Breast epithelium (tissue), 4 donors: ENCODE data around the gene C19orf73. TPM values are rescaled to one million over a fixed set of nuclear protein-coding genes. Genes with fewer than 3 reads are reported as not detected.

Experiments
- DNase-seq, 2 donors: peaks; one replicate each; pipeline ENCODE4 v3.0.0-alpha.2; 2019; ENCODE audit warnings: low spot score in 2 of 2
- H3K27ac ChIP-seq, 2 donors: fragments of 200-600 bp; sonication (generic) in 1 of 2; one replicate each; pipeline ENCODE4 v1.5.1; 2016 to 2019; ENCODE audit warnings: mild to moderate bottlenecking in 1 of 2
- H3K27me3 ChIP-seq, 2 donors: fragments of 200-600 bp; sonication (generic) in 1 of 2; one replicate each; pipeline versions ENCODE4 v1.5.1 to v1.6.0; 2017 to 2019; ENCODE audit warnings: control low read depth in 1 of 2, mild to moderate bottlenecking in 1 of 2
- H3K36me3 ChIP-seq: fragments of 200-600 bp; one replicate; pipeline ENCODE4 v1.5.1; 2019
- H3K4me1 ChIP-seq, 2 donors: fragments of 200-600 bp; sonication (generic); one replicate each; pipeline ENCODE4 v1.5.1; 2016 to 2019; ENCODE audit warnings: control low read depth in 1 of 2
- H3K4me3 ChIP-seq, 3 donors: fragments of 200-600 bp; sonication (generic); 1 replicate in 2 of 3; 2 replicates in 1 of 3; pipeline ENCODE4 v1.5.1; 2016 to 2019; ENCODE audit warnings: mild to moderate bottlenecking in 3 of 3, moderate library complexity in 2 of 3
- H3K9me3 ChIP-seq, 2 donors: fragments of 200-600 bp; sonication (generic) in 1 of 2; one replicate each; pipeline ENCODE4 v1.5.1; 2016 to 2019; ENCODE audit warnings: control low read depth in 1 of 2
- POLR2A ChIP-seq: fragments of 450-650 bp; IDR thresholded peaks from one replicate; pipeline ENCODE4 v1.6.1; 2016; ENCODE audit warnings: antibody characterized with exemption, mild to moderate bottlenecking, moderate library complexity
- POLR2AphosphoS5 ChIP-seq, 3 donors: sonication (generic); formaldehyde crosslinking; IDR thresholded peaks; one replicate each; pipeline ENCODE4 v1.6.1; 2017; ENCODE audit warnings: antibody characterized with exemption in 3 of 3
- intact Hi-C: fragments of 100-400 bp; cut with DNase I; formaldehyde crosslinking; loops from one replicate; pipeline ENCODE4 v1.15.1; 2023; ENCODE audit warnings: low total_unique reads
- total RNA-seq, 3 donors: library from RNA; depleted of rRNA; stranded (reverse); fragments of >200 nt; gene quantifications; one replicate each; pipeline ENCODE4 v1.1.0, GENCODE V29; 2016
- TF ChIP-seq, protein P1 (sequence below), 3 donors: fragments of 450-650 bp; IDR thresholded peaks; one replicate each; pipeline ENCODE4 v1.5.1; 2016 to 2017; ENCODE audit warnings: antibody characterized with exemption in 3 of 3, mild to moderate bottlenecking in 3 of 3, moderate library complexity in 3 of 3

Gene C19orf73
- total RNA-seq, 3 donors from 2014 or later: 3.8 to 5.7 (median 4.6) TPM

DNA sequence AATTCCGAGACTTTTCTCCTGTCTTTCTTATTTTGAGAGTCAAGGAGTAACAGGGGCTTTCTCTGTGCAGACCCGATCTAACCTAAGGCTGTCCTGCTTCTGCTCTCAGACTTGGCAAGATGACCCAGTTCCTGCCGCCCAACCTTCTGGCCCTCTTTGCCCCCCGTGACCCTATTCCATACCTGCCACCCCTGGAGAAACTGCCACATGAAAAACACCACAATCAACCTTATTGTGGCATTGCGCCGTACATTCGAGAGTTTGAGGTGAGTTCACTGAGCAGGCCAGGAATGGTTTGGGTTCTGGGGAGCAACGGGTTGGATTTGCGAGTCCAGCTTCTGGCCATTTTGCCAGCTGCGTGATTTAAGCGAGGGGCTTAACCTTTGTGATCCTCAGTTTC lies 32.6 kb downstream of the C19orf73 start:
- Histone ChIP-seq H3K27ac (peak overlapping the region in 1 of 2 donors; percentile 89), H3K36me3 (no peaks in the 10 kb centered on the region), H3K9me3 (no peaks in the 10 kb centered on the region), H3K4me1 (peaks cover 7 to 9% of the 10 kb centered on the region in 2 donors), H3K27me3 (no peaks in the 10 kb centered on the region), H3K4me3 (peak overlapping the region; percentile 86 to 94 (median 88))
- no peak for TF ChIP-seq POLR2A
- TF ChIP-seq, protein P1, sequence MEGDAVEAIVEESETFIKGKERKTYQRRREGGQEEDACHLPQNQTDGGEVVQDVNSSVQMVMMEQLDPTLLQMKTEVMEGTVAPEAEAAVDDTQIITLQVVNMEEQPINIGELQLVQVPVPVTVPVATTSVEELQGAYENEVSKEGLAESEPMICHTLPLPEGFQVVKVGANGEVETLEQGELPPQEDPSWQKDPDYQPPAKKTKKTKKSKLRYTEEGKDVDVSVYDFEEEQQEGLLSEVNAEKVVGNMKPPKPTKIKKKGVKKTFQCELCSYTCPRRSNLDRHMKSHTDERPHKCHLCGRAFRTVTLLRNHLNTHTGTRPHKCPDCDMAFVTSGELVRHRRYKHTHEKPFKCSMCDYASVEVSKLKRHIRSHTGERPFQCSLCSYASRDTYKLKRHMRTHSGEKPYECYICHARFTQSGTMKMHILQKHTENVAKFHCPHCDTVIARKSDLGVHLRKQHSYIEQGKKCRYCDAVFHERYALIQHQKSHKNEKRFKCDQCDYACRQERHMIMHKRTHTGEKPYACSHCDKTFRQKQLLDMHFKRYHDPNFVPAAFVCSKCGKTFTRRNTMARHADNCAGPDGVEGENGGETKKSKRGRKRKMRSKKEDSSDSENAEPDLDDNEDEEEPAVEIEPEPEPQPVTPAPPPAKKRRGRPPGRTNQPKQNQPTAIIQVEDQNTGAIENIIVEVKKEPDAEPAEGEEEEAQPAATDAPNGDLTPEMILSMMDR (IDR thresholded peaks at IDR 0.05): no peak
- TF ChIP-seq POLR2AphosphoS5 (IDR thresholded peaks at IDR 0.05): no peak
- no peak for DNase-seq
- intact Hi-C loops: no loop called here

DNA sequence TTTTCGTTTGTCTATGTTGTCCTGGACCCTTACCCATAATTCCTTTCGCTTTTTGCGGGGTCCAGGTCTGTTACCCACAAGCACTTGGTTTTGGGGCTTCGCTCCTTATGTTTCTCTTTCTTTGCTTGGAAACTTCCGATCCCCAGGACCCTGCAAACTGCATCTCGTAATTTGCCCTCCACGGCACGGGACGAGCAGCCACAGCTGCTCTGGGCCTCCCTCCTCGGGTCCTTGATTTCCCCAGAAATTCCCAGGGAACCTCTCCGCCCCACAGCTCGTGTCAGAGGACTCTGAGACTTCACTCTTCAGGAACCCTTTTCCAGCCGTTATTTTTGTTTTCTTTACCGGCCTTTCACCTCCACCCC lies 33.1 kb downstream of the C19orf73 start:
- Histone ChIP-seq H3K27me3 (no peaks in the 10 kb centered on the region), H3K27ac (peak overlapping the region; percentile 89 to 93)

DNA sequence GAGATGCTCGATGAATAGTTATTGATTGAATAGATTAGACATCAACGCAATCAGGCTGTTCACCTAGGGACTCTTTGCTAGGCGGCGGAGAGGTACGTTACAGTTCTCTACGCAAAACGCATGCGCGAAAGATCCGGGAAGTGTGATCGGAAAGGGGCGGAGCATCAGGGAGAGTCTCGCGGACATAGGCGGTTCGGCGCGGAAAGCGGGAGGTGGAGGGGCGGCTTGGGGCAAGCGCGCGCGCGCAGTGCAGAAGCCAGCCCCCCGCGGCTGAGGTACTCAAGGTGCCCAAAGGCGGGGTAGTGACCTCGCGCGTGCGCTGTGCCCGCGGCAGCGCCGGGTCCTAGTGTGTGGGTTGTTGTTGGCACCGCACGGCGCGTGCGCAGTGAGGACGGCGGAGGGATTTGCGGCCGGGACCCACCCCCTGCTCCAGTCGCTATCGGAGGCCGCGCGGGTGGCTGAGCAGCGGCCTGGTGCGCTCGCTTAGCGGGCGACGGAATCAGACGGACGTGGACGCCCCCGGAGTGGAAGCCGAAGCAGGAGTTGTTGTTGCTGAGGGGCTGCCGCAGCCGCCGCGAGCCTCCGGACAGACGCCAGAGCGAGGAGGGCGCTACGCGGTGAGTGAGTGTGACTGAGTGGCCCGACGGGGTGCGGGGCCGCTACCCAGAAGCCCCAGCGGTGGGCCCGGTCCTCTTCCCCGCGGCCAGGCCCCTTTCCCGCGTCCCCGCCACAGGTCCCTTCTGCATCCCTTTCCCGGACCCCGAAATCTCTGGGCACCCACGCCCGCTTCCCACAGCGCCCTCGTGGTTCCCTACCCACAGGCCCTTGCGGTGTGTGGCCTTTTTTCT lies 33.7 kb downstream of the C19orf73 start, which contains the start of gene SNRNP70:
Gene SNRNP70, plus strand, starts transcription at position 432 of the 848 bp plus-strand sequence. CDS start 964 bp downstream, outside the sequence.
- peak; percentile 98 to 99 for DNase-seq
- Histone ChIP-seq H3K27me3 (no peaks in the 10 kb centered on the region), H3K36me3 (no peaks in the 10 kb centered on the region), H3K4me1 (peaks cover 7 to 9% of the 10 kb centered on the region in 2 donors), H3K9me3 (no peaks in the 10 kb centered on the region), H3K4me3 (peak within 1 kb of the TSS; percentile 86 to 94 (median 88)), H3K27ac (peak within 1 kb of the TSS; percentile 89 to 93)
- intact Hi-C loops: no loop called here
- peak; percentile 96 for TF ChIP-seq POLR2A
- TF ChIP-seq, protein P1 (IDR thresholded peaks at IDR 0.05): peak in 1 of 3 donors; percentile 15
- TF ChIP-seq POLR2AphosphoS5 (IDR thresholded peaks at IDR 0.05): peak; percentile 83 to 92 (median 85)

More for the DNA sequence above, 33.1 kb downstream of the C19orf73 start:
- H3K4me3 ChIP-seq: peak overlapping the region; percentile 86 to 94 (median 88)
- H3K9me3 ChIP-seq: no peaks in the 10 kb centered on the region
- intact Hi-C loops: no loop called here
- no peaks in the 10 kb centered on the region for H3K36me3 ChIP-seq
- no peak for DNase-seq
- no peak for TF ChIP-seq POLR2AphosphoS5 (IDR thresholded peaks at IDR 0.05)
- TF ChIP-seq POLR2A: no peak
- TF ChIP-seq, protein P1 (IDR thresholded peaks at IDR 0.05): no peak
- peaks cover 7 to 9% of the 10 kb centered on the region in 2 donors for H3K4me1 ChIP-seq

DNA sequence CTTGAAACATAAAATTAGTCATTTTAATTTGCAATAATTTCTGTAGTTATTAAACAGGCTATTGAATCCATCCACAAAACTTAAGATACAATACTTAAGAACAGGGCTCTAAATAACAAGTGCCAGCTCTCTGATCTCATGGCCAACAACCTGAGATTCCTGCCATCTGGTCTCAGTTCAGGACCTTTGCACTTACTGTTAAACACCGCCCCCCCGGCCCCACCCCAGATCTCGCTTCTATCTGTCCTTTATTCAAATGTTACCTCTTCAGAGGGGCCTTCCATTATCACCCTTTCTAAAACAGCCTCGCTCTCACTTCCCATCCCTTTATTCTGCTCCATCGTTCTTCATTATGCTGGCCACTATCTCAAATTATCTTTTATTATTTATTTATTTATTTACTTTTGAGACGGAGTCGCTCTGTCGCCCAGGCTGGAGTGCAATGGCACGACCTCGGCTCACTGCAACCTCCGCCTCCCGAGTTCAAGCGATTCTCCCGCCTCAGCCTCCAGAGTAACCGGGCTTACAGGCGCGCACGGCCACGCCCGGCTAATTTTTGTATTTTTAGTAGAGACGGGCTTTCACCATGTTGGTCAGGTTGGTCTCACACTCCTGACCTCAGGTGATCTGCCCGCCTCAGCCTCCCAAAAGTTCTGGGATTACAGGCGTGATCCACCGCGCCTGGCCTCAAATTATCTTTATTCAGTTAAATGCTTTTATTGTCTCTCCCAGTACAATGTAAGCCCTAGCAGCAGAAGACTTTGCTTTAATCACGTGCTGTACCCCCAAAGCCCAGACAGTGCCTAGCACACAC lies 34.5 kb downstream of the C19orf73 start:
- intact Hi-C loops: no loop called here
- peak overlapping the region; percentile 86 to 94 (median 88) for H3K4me3 ChIP-seq
- TF ChIP-seq POLR2AphosphoS5 (IDR thresholded peaks at IDR 0.05): no peak
- no peak for TF ChIP-seq POLR2A
- TF ChIP-seq, protein P1 (IDR thresholded peaks at IDR 0.05): no peak
- H3K4me1 ChIP-seq: peaks cover 7 to 9% of the 10 kb centered on the region in 2 donors
- no peaks in the 10 kb centered on the region for H3K27me3 ChIP-seq
- H3K27ac ChIP-seq: peak overlapping the region; percentile 89 to 93
- H3K36me3 ChIP-seq: no peaks in the 10 kb centered on the region
- no peaks in the 10 kb centered on the region for H3K9me3 ChIP-seq
- DNase-seq: no peak
